Activated naive CD4-positive, alpha-beta T cell treated with anti-CD3 and anti-CD28 coated beads, Interleukin-2, amount 10 ng/mL, durations not matched to agents 7 days and 5 days (primary cell): ENCODE data around the gene CUL9.
A peak's percentile ranks its signal among the peaks of the same experiment; 100 is the strongest.

Source experiments
- CTCF ChIA-PET: fragments of 350-600 bp; sonication (Branson Sonifier 250); formaldehyde crosslinking; loops from one replicate; lab custom pipeline; 2021; ENCODE audit warnings: antibody characterized with exemption; lab: Charles Lee
- DNase-seq: peaks from one replicate; pipeline ENCODE4 v3.0.0-alpha.2; 2020
- H3K27ac Mint-ChIP-seq: one replicate; pipeline ENCODE4 v1.8.0; 2021; ENCODE audit warnings: mild to moderate bottlenecking, moderate library complexity, mixed read lengths
- H3K27me3 Mint-ChIP-seq: one replicate; pipeline ENCODE4 v1.8.0; 2021; ENCODE audit warnings: mild to moderate bottlenecking, mixed read lengths
- H3K36me3 Mint-ChIP-seq: one replicate; pipeline ENCODE4 v1.8.0; 2021; ENCODE audit warnings: mixed read lengths
- H3K4me1 Mint-ChIP-seq: one replicate; pipeline ENCODE4 v1.8.0; 2021; ENCODE audit warnings: mixed read lengths
- H3K4me3 Mint-ChIP-seq: one replicate; pipeline ENCODE4 v1.8.0; 2021; ENCODE audit warnings: mild to moderate bottlenecking, moderate library complexity, mixed read lengths
- H3K9me3 Mint-ChIP-seq: one replicate; pipeline ENCODE4 v1.8.0; 2021; ENCODE audit warnings: mixed read lengths

Gene CUL9

DNA sequence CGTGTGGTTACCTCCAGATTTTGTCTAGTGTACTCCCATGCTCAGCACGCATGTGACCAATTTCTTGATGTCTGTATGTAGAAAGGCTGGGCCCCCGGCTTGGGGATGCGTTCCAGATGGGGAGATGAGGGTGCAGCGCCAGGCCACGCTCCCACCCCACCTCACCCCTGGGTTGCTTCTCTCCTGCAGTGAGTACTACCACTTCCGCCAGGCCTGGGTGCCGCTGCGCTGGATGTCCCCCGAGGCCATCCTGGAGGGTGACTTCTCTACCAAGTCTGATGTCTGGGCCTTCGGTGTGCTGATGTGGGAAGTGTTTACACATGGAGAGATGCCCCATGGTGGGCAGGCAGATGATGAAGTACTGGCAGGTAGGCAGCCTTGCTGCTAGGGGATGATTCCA, 22.4 kb upstream of the CUL9 start:
- Mint-ChIP-seq H3K4me3 (no peak overlapping the region), H3K36me3 (no peaks in the 10 kb centered on the region), H3K4me1 (no peaks in the 10 kb centered on the region), H3K27me3 (peaks cover 19% of the 10 kb centered on the region), H3K27ac (no peak overlapping the region), H3K9me3 (no peaks in the 10 kb centered on the region)
- DNase-seq: no peak
- CTCF ChIA-PET: no interaction called here

DNA sequence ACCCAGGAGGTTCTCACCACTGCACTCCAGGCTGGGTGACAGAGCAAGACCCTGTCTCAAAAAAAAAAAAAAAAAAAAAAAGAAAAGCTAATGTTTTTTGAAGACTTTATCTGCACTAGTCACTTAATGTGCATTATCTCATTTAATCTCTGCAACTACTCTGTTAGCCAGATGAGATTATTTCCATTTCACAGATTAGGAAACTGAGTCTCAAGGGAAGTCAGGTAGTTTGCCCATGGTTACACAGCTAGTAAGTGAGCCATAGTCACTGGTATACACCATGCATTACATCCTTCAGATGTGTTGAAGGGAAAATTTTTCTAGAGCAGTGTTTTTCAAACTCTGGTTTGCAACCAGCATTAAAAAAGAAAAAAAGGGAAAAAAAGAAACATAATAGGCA, 18.1 kb upstream of the CUL9 start:
- CTCF ChIA-PET: interaction anchor here (0.8 to 1.2 kb wide), 2 partner anchors 17 to 344 kb away, joined by 3 read pairs; no protein-coding TSS in a partner anchor
- Mint-ChIP-seq H3K4me3 (no peak overlapping the region), H3K9me3 (no peaks in the 10 kb centered on the region), H3K27ac (no peak overlapping the region), H3K4me1 (no peaks in the 10 kb centered on the region), H3K36me3 (no peaks in the 10 kb centered on the region), H3K27me3 (peaks cover 27% of the 10 kb centered on the region)
- no peak for DNase-seq

DNA sequence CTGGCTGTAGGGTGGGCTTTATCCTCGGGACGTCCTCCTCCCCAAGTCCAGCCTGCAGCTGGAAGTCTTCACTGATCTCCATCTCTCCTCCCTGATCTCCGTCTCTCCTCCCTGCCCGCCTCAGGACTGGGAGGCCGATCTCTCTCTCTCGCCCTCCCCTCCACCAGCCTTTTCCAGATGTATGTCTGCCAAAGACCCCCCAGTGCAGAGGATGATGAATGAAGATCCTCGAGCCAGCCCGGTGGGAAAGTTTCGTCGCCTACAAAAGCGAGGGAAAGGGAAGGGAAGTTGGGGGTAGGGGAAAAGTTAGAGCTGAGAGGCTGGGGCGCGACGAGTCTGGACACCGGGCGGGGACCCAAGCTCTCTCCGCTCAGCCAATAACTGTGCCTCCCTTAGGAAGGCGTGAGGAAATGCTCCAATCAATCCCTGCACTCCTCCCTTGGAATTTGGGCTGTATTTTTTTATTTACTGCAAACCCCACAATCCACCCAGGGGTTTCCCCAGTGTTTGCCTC, 11.5 kb upstream of the CUL9 start:
- peaks cover 22% of the 10 kb centered on the region for H3K36me3 Mint-ChIP-seq
- peaks cover 41% of the 10 kb centered on the region for H3K4me1 Mint-ChIP-seq
- CTCF ChIA-PET: interaction anchor here (0.6 to 1.1 kb wide), 4 partner anchors 27 to 168 kb away, joined by 3 to 4 read pairs (median 3); partner anchors contain the start of gene DNPH1
- H3K4me3 Mint-ChIP-seq: peak overlapping the region; percentile 92
- peaks cover 25% of the 10 kb centered on the region for H3K27me3 Mint-ChIP-seq
- no peaks in the 10 kb centered on the region for H3K9me3 Mint-ChIP-seq
- peak; percentile 23 for DNase-seq
- H3K27ac Mint-ChIP-seq: peak overlapping the region; percentile 89

DNA sequence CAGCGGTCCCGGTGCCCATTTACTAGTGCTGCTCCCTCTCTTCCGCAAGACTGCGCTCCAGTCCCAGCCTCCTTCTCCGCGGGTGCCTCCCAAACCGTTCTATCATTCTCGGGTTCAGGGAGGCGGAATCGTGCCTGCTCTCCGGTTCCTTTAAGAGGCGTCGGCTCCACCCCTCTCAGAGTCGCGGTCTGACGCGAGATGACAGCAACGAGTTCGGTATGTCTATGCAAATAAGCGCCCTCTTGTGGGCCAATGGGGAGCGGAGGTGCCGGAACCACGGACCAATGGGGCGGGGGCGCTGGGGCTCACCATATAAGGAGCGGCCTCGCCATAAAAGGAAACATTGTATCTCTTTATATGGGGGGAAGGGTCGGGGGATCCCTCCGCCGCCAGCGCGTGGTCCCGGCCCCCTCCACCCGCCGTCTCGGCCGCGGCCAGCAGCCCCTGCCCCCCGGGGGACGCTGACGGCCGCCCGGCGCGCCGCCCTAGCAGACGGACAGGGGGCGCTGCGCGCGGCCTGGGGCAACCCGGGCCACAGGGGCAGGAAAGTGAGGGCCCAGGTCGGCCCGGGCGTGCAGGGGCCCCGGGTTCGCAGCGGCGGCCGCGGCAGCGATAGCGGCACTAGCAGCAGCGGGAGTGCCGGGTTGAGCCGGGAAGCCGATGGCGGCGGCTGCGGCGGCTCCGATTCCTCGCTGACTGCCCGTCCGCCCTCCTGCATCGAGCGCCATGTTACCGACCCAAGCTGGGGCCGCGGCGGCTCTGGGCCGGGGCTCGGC, 10.9 kb upstream of the CUL9 start, which contains the start of gene SRF:
SRF (plus strand) TSS at position 339 of the 776 bp plus-strand sequence; CDS start at position 727, 388 bp downstream.
- H3K4me3 Mint-ChIP-seq: peak within 1 kb of the TSS; percentile 92
- DNase-seq: peak; percentile 100
- H3K27ac Mint-ChIP-seq: peak within 1 kb of the TSS; percentile 89
- no peaks in the 10 kb centered on the region for H3K9me3 Mint-ChIP-seq
- peaks cover 20% of the 10 kb centered on the region for H3K27me3 Mint-ChIP-seq
- peaks cover 27% of the 10 kb centered on the region for H3K36me3 Mint-ChIP-seq
- CTCF ChIA-PET: interaction anchor here (0.8 to 1.0 kb wide), 2 partner anchors 27 to 53 kb away, joined by 3 to 4 read pairs; no protein-coding TSS in a partner anchor
- H3K4me1 Mint-ChIP-seq: peaks cover 47% of the 10 kb centered on the region

DNA sequence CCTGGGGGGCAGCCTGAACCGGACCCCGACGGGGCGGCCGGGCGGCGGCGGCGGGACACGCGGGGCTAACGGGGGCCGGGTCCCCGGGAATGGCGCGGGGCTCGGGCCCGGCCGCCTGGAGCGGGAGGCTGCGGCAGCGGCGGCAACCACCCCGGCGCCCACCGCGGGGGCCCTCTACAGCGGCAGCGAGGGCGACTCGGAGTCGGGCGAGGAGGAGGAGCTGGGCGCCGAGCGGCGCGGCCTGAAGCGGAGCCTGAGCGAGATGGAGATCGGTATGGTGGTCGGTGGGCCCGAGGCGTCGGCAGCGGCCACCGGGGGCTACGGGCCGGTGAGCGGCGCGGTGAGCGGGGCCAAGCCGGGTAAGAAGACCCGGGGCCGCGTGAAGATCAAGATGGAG, 10.3 kb upstream of the CUL9 start:
- H3K27ac Mint-ChIP-seq: peak overlapping the region; percentile 86
- peak; percentile 54 for DNase-seq
- no peaks in the 10 kb centered on the region for H3K9me3 Mint-ChIP-seq
- H3K36me3 Mint-ChIP-seq: peaks cover 33% of the 10 kb centered on the region
- peaks cover 49% of the 10 kb centered on the region for H3K4me1 Mint-ChIP-seq
- H3K27me3 Mint-ChIP-seq: peaks cover 20% of the 10 kb centered on the region
- H3K4me3 Mint-ChIP-seq: peak overlapping the region; percentile 92
- CTCF ChIA-PET: no interaction called here

DNA sequence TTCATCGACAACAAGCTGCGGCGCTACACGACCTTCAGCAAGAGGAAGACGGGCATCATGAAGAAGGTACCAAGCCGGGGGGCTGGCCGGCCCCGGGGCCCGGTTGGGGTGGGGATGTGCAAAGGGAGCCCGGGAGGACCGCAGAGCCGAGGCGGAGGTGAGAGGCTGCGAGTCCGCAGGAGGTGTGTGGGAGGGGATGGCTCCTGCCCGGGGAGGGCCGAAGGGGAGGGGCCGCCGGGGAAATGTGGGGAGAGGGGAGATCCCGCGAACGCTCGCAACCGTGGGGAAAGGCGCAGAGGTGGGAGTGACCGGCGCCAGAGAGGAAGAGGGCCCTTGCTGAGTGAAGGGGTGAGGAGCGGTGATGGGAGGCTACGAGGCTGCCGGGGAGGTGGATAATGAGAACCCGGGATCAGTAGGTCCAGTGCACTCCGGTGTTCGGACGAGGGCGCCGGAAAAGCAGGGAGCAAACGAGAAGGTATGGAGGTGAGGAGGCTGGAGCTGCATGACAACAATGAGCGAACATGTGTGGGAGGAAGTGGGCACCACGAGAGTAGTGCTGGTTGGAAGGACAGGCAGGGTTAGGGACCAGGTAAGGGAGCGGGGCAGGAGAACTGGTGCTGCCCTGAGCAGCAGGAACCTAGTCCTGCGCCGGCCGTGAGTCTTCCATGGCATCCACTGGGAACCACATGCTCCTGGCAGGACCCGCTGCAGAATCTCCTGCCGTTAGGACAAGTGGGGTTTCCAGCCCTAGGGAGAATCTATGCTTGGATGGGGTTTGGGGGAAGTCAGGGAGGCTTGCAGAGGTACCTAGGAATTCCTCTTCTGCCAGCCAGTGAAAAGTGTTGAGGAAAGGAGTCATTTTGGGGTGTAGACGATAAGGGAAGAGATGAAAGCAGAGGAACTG, 9.6 kb upstream of the CUL9 start:
- Mint-ChIP-seq H3K27ac (peak overlapping the region; percentile 86), H3K4me1 (peaks cover 49% of the 10 kb centered on the region), H3K27me3 (peaks cover 19% of the 10 kb centered on the region), H3K9me3 (no peaks in the 10 kb centered on the region), H3K36me3 (peaks cover 34% of the 10 kb centered on the region), H3K4me3 (peak overlapping the region; percentile 90)
- peak; percentile 71 for DNase-seq
- CTCF ChIA-PET: interaction anchor here (1.0 kb wide), 1 partner anchor 56 kb away, joined by 3 read pairs; no protein-coding TSS in a partner anchor

DNA sequence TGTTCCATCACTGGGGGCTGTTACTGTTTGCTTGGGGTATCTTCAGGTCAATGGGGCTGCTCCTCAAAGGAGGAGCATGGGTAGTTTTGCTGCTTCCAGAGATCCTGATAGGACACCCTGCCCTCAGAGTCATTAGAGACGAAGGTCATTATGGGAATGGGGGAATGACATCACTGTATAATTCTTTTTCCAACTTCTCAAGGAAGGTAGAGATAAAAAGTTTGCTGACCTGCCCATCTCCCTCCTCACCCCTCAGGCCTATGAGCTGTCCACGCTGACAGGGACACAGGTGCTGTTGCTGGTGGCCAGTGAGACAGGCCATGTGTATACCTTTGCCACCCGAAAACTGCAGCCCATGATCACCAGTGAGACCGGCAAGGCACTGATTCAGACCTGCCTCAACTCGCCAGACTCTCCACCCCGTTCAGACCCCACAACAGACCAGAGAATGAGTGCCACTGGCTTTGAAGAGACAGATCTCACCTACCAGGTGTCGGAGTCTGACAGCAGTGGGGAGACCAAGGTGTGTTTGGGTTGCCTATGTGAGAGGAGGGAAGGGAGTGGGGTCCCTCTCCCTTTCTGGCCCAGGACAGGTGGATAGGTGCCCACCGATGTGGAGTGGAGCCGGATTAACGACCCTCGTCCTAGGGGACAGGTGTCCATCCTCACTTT, 8.3 kb upstream of the CUL9 start:
- DNase-seq: peak; percentile 23
- peaks cover 42% of the 10 kb centered on the region for H3K36me3 Mint-ChIP-seq
- H3K4me1 Mint-ChIP-seq: peaks cover 49% of the 10 kb centered on the region
- no peaks in the 10 kb centered on the region for H3K9me3 Mint-ChIP-seq
- peaks cover 12% of the 10 kb centered on the region for H3K27me3 Mint-ChIP-seq
- CTCF ChIA-PET: interaction anchor here (1.9 kb wide), 1 partner anchor 57 kb away, joined by 6 read pairs; no protein-coding TSS in a partner anchor
- peak overlapping the region; percentile 86 for H3K27ac Mint-ChIP-seq
- H3K4me3 Mint-ChIP-seq: peak overlapping the region; percentile 90

DNA sequence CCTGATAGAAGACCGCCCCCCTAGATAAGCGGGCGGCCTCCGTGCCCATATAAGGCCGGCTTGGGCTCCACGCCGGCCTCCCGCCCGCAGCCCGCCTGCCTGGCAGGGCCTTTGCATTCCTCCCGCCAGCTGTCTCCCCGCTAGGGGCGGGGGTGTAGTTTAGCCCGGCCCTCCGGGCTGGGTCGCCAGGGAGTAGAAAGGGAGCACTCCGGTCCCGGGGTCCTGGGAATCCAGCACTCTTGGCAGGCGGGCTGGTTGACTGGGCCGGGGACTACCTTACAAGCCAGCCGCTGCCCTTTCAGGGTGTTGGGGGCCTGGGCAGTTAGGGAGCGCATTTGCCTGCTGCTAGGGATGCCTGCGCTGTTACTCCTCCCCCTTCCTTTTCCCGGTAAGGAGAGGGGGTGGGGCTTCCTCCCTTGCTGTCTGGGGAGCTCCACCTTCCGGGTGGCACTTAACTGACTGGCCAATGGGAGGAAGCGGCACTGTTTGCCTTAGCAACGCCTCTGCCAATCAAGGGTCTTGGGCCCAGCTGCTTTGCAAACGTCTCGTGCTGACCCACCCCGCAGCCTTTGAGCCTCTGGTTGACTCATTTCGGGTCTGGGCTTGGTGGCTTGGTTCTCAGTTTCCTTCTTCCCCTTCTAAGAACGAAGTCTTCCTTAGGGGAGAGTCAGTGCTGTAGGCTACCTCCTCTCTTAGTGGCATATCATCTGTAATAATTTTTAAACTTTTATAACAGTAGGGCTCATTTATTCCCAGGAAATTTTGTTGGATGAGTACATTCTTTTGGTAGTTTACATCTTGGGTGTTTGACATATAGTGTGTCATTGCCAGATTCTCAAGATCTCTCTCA, 7.5 kb upstream of the CUL9 start:
- Mint-ChIP-seq H3K9me3 (no peaks in the 10 kb centered on the region), H3K27ac (peak overlapping the region; percentile 84), H3K4me3 (peak overlapping the region; percentile 90), H3K36me3 (peaks cover 47% of the 10 kb centered on the region), H3K27me3 (peaks cover 10% of the 10 kb centered on the region), H3K4me1 (peaks cover 49% of the 10 kb centered on the region)
- CTCF ChIA-PET: interaction anchor here (1.5 to 1.9 kb wide), 2 partner anchors 31 to 56 kb away, joined by 6 read pairs; no protein-coding TSS in a partner anchor
- peak; percentile 98 for DNase-seq

DNA sequence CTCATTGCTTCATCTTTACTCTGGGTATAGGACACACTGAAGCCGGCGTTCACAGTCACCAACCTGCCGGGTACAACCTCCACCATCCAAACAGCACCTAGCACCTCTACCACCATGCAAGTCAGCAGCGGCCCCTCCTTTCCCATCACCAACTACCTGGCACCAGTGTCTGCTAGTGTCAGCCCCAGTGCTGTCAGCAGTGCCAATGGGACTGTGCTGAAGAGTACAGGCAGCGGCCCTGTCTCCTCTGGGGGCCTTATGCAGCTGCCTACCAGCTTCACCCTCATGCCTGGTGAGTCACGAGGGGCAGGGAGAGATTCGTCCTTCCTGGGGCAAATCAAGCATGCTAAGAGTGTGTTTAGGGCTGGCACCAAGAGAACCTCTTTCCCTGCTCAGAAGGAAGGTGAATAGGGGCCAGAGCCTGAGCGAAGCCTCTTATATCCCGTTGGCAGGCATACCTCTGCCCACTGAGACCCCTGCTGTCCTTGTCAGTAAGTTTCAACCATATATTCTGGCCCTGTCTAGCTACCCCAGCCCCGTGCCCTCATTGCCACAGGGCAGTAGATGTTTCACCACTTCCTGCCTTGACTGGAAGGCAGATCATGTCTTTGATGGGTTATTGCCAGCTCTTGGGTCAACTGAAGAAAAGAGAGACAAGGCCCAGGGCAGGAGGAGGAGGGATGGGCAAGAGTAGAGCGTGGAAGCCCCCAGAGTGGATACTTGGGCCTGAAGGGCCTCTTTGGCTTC, 6.1 kb upstream of the CUL9 start:
- DNase-seq: peak; percentile 18
- peaks cover 2% of the 10 kb centered on the region for H3K27me3 Mint-ChIP-seq
- peak overlapping the region; percentile 67 for H3K27ac Mint-ChIP-seq
- peaks cover 46% of the 10 kb centered on the region for H3K36me3 Mint-ChIP-seq
- no peak overlapping the region for H3K4me3 Mint-ChIP-seq
- H3K4me1 Mint-ChIP-seq: peaks cover 42% of the 10 kb centered on the region
- CTCF ChIA-PET: interaction anchor here (1.5 kb wide), 1 partner anchor 33 kb away, joined by 6 read pairs; no protein-coding TSS in a partner anchor
- H3K9me3 Mint-ChIP-seq: no peaks in the 10 kb centered on the region

DNA sequence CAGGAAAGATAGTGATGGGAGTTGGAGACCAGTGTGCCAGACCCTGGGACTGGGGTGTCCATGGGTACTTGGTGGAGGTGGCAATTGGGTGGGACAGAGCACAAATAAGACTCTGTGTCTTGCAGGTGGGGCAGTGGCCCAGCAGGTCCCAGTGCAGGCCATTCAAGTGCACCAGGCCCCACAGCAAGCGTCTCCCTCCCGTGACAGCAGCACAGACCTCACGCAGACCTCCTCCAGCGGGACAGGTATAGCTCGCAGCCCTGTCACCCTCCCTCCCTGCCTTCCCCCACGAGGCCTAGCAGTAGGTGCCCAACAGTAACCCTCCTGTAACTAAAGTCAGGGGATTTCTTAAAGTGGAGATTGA, 5.6 kb upstream of the CUL9 start:
- peak overlapping the region; percentile 67 for H3K27ac Mint-ChIP-seq
- H3K9me3 Mint-ChIP-seq: no peaks in the 10 kb centered on the region
- H3K4me1 Mint-ChIP-seq: peaks cover 45% of the 10 kb centered on the region
- H3K36me3 Mint-ChIP-seq: peaks cover 46% of the 10 kb centered on the region
- CTCF ChIA-PET: no interaction called here
- no peak for DNase-seq
- no peaks in the 10 kb centered on the region for H3K27me3 Mint-ChIP-seq
- H3K4me3 Mint-ChIP-seq: no peak overlapping the region

DNA sequence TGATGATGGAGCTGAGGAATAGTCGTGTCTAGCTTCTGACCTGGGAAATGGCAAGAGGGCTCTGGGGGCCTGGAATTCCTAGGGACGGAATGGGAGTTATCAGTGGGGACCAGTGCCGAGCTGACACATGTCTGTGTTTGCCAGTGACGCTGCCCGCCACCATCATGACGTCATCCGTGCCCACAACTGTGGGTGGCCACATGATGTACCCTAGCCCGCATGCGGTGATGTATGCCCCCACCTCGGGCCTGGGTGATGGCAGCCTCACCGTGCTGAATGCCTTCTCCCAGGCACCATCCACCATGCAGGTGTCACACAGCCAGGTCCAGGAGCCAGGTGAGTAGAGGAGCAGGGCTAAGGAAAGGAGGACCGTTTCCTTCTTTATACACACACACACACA, 3.8 kb upstream of the CUL9 start:
- peaks cover 44% of the 10 kb centered on the region for H3K36me3 Mint-ChIP-seq
- CTCF ChIA-PET: interaction anchor here (0.6 to 0.7 kb wide), 2 partner anchors 43 to 247 kb away, joined by 3 to 5 read pairs; no protein-coding TSS in a partner anchor
- no peak overlapping the region for H3K27ac Mint-ChIP-seq
- H3K4me3 Mint-ChIP-seq: no peak overlapping the region
- peak; percentile 11 for DNase-seq
- H3K4me1 Mint-ChIP-seq: peaks cover 49% of the 10 kb centered on the region
- no peaks in the 10 kb centered on the region for H3K27me3 Mint-ChIP-seq
- no peaks in the 10 kb centered on the region for H3K9me3 Mint-ChIP-seq
